K562 (cell line): Measurements from ENCODE around the gene SLCO3A1. TPM values are rescaled to one million over a fixed set of nuclear protein-coding genes. Genes with fewer than 3 reads are reported as not detected.

Experiments
- ATAC-seq: fragments of 200-7000 bp; cut with Tn5 transposase; 3 replicates; pipeline ENCODE4 v1.9.1; 2020; ENCODE audit warnings: moderate library complexity
- BruUV-seq: library from RNA; stranded (reverse); fragments of 400-500 nt; replicated peaks from 2 replicates; lab custom pipeline; 2021; lab: Mats Ljungman, UMichigan
- CTCF ChIA-PET: fragments of 300-600 bp; formaldehyde crosslinking; extraction: SDS; loops from one replicate; lab custom pipeline; 2021; ENCODE audit warnings: low intra/inter-chr PET ratio; lab: Yijun Ruan, JAX
- POLR2A ChIA-PET: fragments of 300-600, 350-650 bp; sonication (Branson Sonifier 250); formaldehyde crosslinking; extraction: SDS; loops from one replicate; lab custom pipeline; 2021; ENCODE audit warnings: antibody characterized with exemption, inconsistent platforms; lab: Yijun Ruan, JAX
- DNase-seq, 4 experiments: peaks; one replicate each; pipeline versions ENCODE4 v3.0.0 to v3.0.0-alpha.2; 2011 to 2018; ENCODE audit warnings: low spot score in 3 of 4, mixed read lengths in 3 of 4; ENCODE audit errors: extremely low read depth in 1 of 4
- FAIRE-seq: peaks from 2 replicates; lab custom pipeline; 2011; peaks lifted over from hg19 to GRCh38; lab: Jason Lieb, UNC
- H2AFZ ChIP-seq: 2 replicates; pipeline ENCODE4 v1.6.0; 2011; ENCODE audit warnings: low read depth, low read length, control low read depth, inconsistent platforms
- H3K27ac ChIP-seq: fragments of 200-600 bp; 3 replicates; pipeline ENCODE4 v1.8.0; 2011; ENCODE audit warnings: low read depth, mild to moderate bottlenecking, control low read depth, inconsistent platforms, low read length, moderate library complexity, mixed read lengths; ENCODE audit errors: extremely low read depth
- H3K27me3 ChIP-seq, 2 experiments: fragments of 300-600 bp in 1 of 2; 2 replicates in 1 of 2; 3 replicates in 1 of 2; pipeline versions ENCODE4 v1.6.0 to v1.8.0; 2011; ENCODE audit warnings: inconsistent platforms in 2 of 2, low read length in 2 of 2, mild to moderate bottlenecking in 1 of 2, mixed read lengths in 1 of 2, moderate library complexity in 1 of 2; ENCODE audit not compliant: control insufficient read depth in 2 of 2, insufficient read depth in 2 of 2
- H3K36me3 ChIP-seq: fragments of 300-600 bp; 3 replicates; pipeline ENCODE4 v1.8.0; 2011; ENCODE audit warnings: mild to moderate bottlenecking, low read length, inconsistent platforms; ENCODE audit not compliant: control insufficient read depth, insufficient read depth
- H3K4me1 ChIP-seq, 2 experiments: fragments of 200-600 bp in 1 of 2; replicated peaks in 1 of 2; 2 replicates in 1 of 2; 3 replicates in 1 of 2; pipeline versions ENCODE4 v1.5.1 to v1.8.0; 2011; ENCODE audit warnings: inconsistent platforms in 2 of 2, low read length in 2 of 2, mild to moderate bottlenecking in 1 of 2, mixed read lengths in 1 of 2, moderate library complexity in 1 of 2; ENCODE audit not compliant: control insufficient read depth in 2 of 2, insufficient read depth in 2 of 2
- H3K4me2 ChIP-seq: 2 replicates; pipeline ENCODE4 v1.6.1; 2011; ENCODE audit warnings: low read length, control low read depth, inconsistent platforms, mixed read lengths; ENCODE audit not compliant: insufficient read depth
- H3K4me3 ChIP-seq: fragments of 200-600 bp; sonication (generic), shearing (Covaris generic); 2 replicates; pipeline ENCODE4 v1.5.1; 2016; ENCODE audit warnings: control low read depth, inconsistent platforms
- H3K79me2 ChIP-seq: fragments of 200-600 bp; 3 replicates; pipeline ENCODE4 v1.8.0; 2011; ENCODE audit warnings: low read length, inconsistent platforms; ENCODE audit not compliant: control insufficient read depth, insufficient read depth
- H3K9ac ChIP-seq, 2 experiments: 2 replicates each; pipeline versions ENCODE4 v1.6.0 to v1.6.1; 2011; ENCODE audit warnings: low read depth in 2 of 2, low read length in 2 of 2, control low read depth in 1 of 2, inconsistent platforms in 1 of 2, mild to moderate bottlenecking in 1 of 2, mixed read lengths in 1 of 2; ENCODE audit not compliant: insufficient read depth in 1 of 2
- H3K9me1 ChIP-seq: one replicate; pipeline ENCODE4 v1.6.0; 2011; ENCODE audit warnings: inconsistent platforms, mild to moderate bottlenecking, low read length, moderate library complexity; ENCODE audit not compliant: control insufficient read depth, insufficient read depth
- H3K9me3 ChIP-seq: replicated peaks from 2 replicates; pipeline ENCODE4 v1.5.1; 2011; ENCODE audit warnings: low read depth, low read length, inconsistent platforms; ENCODE audit not compliant: control insufficient read depth, insufficient read depth
- H4K20me1 ChIP-seq: replicated peaks from 2 replicates; pipeline ENCODE4 v1.6.1; 2011; ENCODE audit warnings: low read length, inconsistent platforms, mixed read lengths; ENCODE audit not compliant: control insufficient read depth, insufficient read depth
- ARNT ChIP-seq, 2 experiments: fragments of 450-650 bp; IDR thresholded peaks; 2 replicates each; pipeline ENCODE4 v1.6.1; 2016; ENCODE audit warnings: mild to moderate bottlenecking in 1 of 2
- C11orf30 ChIP-seq: fragments of 450-650 bp; IDR thresholded peaks from 2 replicates; pipeline ENCODE4 v1.6.1; 2016; ENCODE audit warnings: low read depth, mild to moderate bottlenecking
- FOXK2 ChIP-seq, 2 experiments: fragments of 450-650 bp; IDR thresholded peaks in 1 of 2; conservative IDR thresholded peaks in 1 of 2; 2 replicates each; pipeline ENCODE4 v1.6.1; 2016; ENCODE audit warnings: low read depth in 2 of 2, mild to moderate bottlenecking in 1 of 2
- HEY1 ChIP-seq: fragments of 250-450 bp; sonication (Bioruptor Pico); IDR thresholded peaks from 2 replicates; pipeline ENCODE4 v1.5.0; 2020; ENCODE audit warnings: mild to moderate bottlenecking, moderate library complexity, borderline replicate concordance
- IRF2 ChIP-seq: sonication (generic); formaldehyde crosslinking; IDR thresholded peaks from 2 replicates; pipeline ENCODE4 v1.8.1; 2022; ENCODE audit warnings: mild to moderate bottlenecking, missing genetic modification reagents
- KDM2B ChIP-seq: fragments of 250-450 bp; sonication (Bioruptor Pico); IDR thresholded peaks from 2 replicates; pipeline ENCODE4 v1.8.0; 2021; ENCODE audit warnings: mild to moderate bottlenecking, moderate library complexity
- KDM4B ChIP-seq, 2 experiments: fragments of 450-650 bp in 1 of 2; sonication (generic) in 1 of 2; IDR thresholded peaks; 2 replicates each; pipeline ENCODE4 v1.6.1; 2016 to 2017; ENCODE audit warnings: borderline replicate concordance in 2 of 2, antibody characterized with exemption in 1 of 2, low read depth in 1 of 2, mild to moderate bottlenecking in 1 of 2
- LCOR ChIP-seq: sonication (generic); formaldehyde crosslinking; IDR thresholded peaks from 2 replicates; pipeline ENCODE4 v1.8.0; 2022; ENCODE audit warnings: mild to moderate bottlenecking, missing genetic modification reagents
- MCM3 ChIP-seq: fragments of 450-650 bp; IDR thresholded peaks from 2 replicates; pipeline ENCODE4 v1.6.1; 2016
- RFX1 ChIP-seq: fragments of 450-650 bp; IDR thresholded peaks from 2 replicates; pipeline ENCODE4 v1.6.1; 2016; ENCODE audit warnings: mild to moderate bottlenecking, moderate library complexity
- RFX5 ChIP-seq: IDR thresholded peaks from 2 replicates; pipeline ENCODE4 v1.6.1; 2011; ENCODE audit warnings: low read depth, mild to moderate bottlenecking, improper control_type of control experiment, low read length
- SOX6 ChIP-seq: fragments of 450-650 bp; IDR thresholded peaks from 2 replicates; pipeline ENCODE4 v1.6.1; 2014; ENCODE audit warnings: mild to moderate bottlenecking
- ZNF263 ChIP-seq: sonication (generic); formaldehyde crosslinking; IDR thresholded peaks from 2 replicates; pipeline ENCODE4 v1.8.0; 2022; ENCODE audit warnings: mild to moderate bottlenecking, missing genetic modification reagents, borderline replicate concordance
- ZNF282 ChIP-seq: sonication (generic); formaldehyde crosslinking; IDR thresholded peaks from 2 replicates; pipeline ENCODE4 v1.8.1; 2023; ENCODE audit warnings: missing genetic modification reagents
- ZNF57 ChIP-seq: fragments of 450-650 bp; formaldehyde crosslinking; IDR thresholded peaks from 2 replicates; pipeline ENCODE4 v1.4.0; 2020; ENCODE audit warnings: mild to moderate bottlenecking, moderate library complexity
- WGBS: fragments of 100-300 bp; shearing (Covaris generic); methylation state at CpG from one replicate; pipeline ENCODE4 v1.1.6; 2016; ENCODE audit warnings: low coverage, mixed read lengths; ENCODE audit not compliant: insufficient coverage; ENCODE audit errors: missing lambda C conversion rate; 5-methylcytosine and 5-hydroxymethylcytosine counted together
- in situ Hi-C: fragments of 300-500 bp; cut with MboI; formaldehyde crosslinking; loops from 4 replicates; pipeline ENCODE4 v1.15.0; 2018; ENCODE audit warnings: inconsistent platforms, mixed read lengths
- intact Hi-C: fragments of 100-400 bp; cut with micrococcal nuclease; formaldehyde crosslinking; loops from 2 replicates; pipeline ENCODE4 v1.14.2; 2022
- polyA plus RNA-seq, 8 experiments: library from polyadenylated mRNA; depleted of rRNA in 4 of 8; stranded (reverse) in 5 of 8; unstranded in 3 of 8; fragments of >200 nt; fragmentation: Nextera tagmentation in 2 of 8; fragmentation: Illumina TruSeq in 1 of 8; extraction: Ambion mirVana in 2 of 8; extraction: Trizol in 1 of 8; gene quantifications; 2 replicates each; pipeline versions ENCODE4 v1.2.1 to v1.2.3, GENCODE V29; 2011 to 2014; ENCODE audit warnings: inconsistent platforms in 1 of 8, missing spikeins in 1 of 8
- total RNA-seq, 7 experiments: library from RNA; depleted of rRNA in 6 of 7; stranded (reverse); fragments of >200 nt in 6 of 7; fragmentation: Illumina TruSeq in 2 of 7; extraction: Trizol in 2 of 7; gene quantifications; 2 replicates each; pipeline versions ENCODE4 v1.2.1 to v1.2.3, GENCODE V29; 2011 to 2021; ENCODE audit warnings: low replicate concordance in 1 of 7

Gene SLCO3A1
- total and polyA plus RNA-seq, 9 of the 15 experiments (the other 6 are each of a cell fraction or from before 2014, with no cell fraction given): 0.01 to 0.84 (median 0.06) TPM; not detected in 3

GRCh38 chr15:92162657-92163056, 309.1 kb downstream of the SLCO3A1 start (continued):
- TF ChIP-seq LCOR (CRISPR knock-in tag) (no peak), MCM3 (no peak)

GRCh38 chr15:92163641-92164040, 310.1 kb downstream of the SLCO3A1 start:
- Histone ChIP-seq H3K4me3 (no peak overlapping the region), H3K9ac (no peak overlapping the region), H3K79me2 (no peaks in the 10 kb centered on the region), H3K4me2 (no peak overlapping the region), H3K27ac (no peak overlapping the region), H2AFZ (no peak overlapping the region), H3K27me3 (peaks cover 4 to 36% of the 10 kb centered on the region in 2 experiments; a peak in 4 of 5 replicates), H3K9me3 (no peaks in the 10 kb centered on the region), H3K9me1 (no peaks in the 10 kb centered on the region), H3K36me3 (no peaks in the 10 kb centered on the region), H3K4me1 (no peaks in the 10 kb centered on the region), H4K20me1 (no peaks in the 10 kb centered on the region)
- BruUV-seq: no TSS peak
- in situ Hi-C loops: no loop called here
- intact Hi-C loops: no loop called here
- ATAC-seq (no peak), FAIRE-seq (no peak), DNase-seq (no peak)
- CTCF ChIA-PET: no interaction called here
- TF ChIP-seq FOXK2 (conservative IDR thresholded peaks at IDR 0.05 in 1 of 2, IDR thresholded peaks at IDR 0.05 in 1 of 2; ENCODE audit: low read depth in 2 of 2) (no peak), KDM2B (CRISPR knock-in tag) (no peak), ZNF282 (CRISPR knock-in tag) (no peak), HEY1 (CRISPR knock-in tag) (no peak), KDM4B (IDR thresholded peaks at IDR 0.05; ENCODE audit: borderline replicate concordance in 2 of 2, low read depth in 1 of 2) (no peak), ZNF57 (CRISPR knock-in tag) (no peak), C11orf30 (no peak), IRF2 (CRISPR knock-in tag) (no peak), SOX6 (no peak), RFX1 (no peak), ARNT (IDR thresholded peaks at IDR 0.05) (no peak), RFX5 (no peak), ZNF263 (CRISPR knock-in tag) (no peak)
- WGBS: 0% methylated on average over 8 of the region's 10 CpGs
- POLR2A ChIA-PET: no interaction called here
